Hematopoietic multipotent progenitor cell treated with erythropoietin and hydrocortisone succinate and interleukin-3 and kit ligand, for 17 days (in vitro differentiated cells): ENCODE measurements around the gene TMEM39A.
A peak's percentile ranks its signal among the peaks of the same experiment; 100 is the strongest.

Experiments
- DNase-seq: peaks from one replicate; pipeline ENCODE4 v3.0.0-alpha.2; 2015; ENCODE audit warnings: low spot score

TMEM39A gene

DNA sequence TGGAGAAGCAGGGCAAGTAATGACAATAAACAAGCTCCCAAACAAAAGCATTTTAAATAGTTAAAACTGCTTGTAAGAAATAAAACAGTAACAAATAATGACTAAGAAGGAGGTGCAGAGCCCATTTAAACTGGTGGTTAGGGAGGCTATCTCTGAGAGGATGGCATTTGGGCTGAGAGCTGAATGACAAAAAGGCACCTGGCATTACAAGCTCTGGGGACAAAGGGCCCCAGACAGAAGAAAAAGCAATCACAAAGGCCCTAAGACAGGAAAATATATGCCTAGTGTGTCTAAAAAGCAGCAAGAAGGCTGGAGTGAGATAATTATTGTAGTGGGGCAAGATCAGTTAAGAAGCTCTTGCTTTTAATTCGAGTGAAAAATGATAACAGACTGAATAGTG is 9.6 kb downstream of the TMEM39A start:
- DNase-seq: no peak

GRCh38 chr3:119444590-119444989 is 18.8 kb downstream of the TMEM39A start:
- DNase-seq: no peak

- DNase-seq: no peak
Measured at GRCh38 chr3:119443179-119443578, 20.2 kb downstream of the TMEM39A start.

- DNase-seq: no peak
Measured at GRCh38 chr3:119437691-119438258, 25.6 kb downstream of the TMEM39A start.

DNA sequence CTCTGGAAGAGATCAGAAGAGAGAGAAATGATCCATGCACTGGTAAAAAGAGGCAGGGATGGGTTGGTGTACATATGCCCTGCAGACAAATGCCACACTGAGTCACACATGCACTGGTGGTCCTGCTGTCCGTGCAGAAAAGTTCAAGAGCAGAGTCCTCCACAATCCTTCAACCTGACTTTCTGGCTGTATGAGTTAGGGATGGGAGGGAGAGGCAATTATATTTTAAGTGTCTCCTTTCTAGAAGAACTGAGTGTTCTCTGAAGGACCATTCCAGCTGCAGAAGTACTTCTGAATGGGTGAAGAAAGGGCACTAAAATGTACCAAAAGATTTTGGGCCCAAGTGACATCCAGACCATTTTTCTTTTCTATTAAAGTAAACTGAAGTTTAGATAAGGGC is 26.4 kb downstream of the TMEM39A start:
- no peak for DNase-seq

GRCh38 chr3:119434703-119435102 is 28.7 kb downstream of the TMEM39A start:
- no peak for DNase-seq

DNA sequence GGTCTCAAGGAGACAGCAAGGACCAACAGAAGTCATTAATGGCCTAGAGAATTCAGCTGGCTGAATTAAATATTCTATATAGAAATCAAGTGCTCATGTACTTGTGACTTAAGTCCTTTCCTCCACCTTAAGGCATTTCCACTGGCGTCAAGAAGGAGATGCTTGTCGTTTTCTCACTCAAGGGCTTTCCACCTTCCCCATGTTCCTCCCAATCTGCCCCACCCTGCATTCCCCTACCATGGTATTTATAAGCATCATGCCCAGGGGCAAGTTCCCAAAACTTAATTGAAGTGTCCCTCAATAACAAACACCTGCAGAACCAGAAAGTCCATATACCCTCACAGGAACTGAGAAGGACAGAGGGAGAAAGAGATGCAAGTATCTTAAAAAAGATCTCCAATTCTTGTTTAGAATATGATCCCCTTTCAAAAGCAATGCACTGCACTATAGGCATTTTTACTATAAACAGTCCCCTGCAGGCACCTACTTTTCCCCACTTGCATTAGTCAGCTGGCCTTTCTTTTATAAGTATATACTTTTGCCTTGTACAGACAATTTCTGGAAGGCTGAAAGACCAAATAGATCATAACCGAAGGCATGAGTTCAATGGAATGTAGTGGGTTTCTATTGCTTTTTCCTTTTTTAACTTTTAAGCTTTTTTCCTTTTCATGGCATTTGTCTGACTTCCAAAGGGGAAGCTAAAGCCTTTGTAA is 29.6 kb downstream of the TMEM39A start:
- DNase-seq: no peak

- no peak for DNase-seq
Measured at GRCh38 chr3:119428538-119428937, 34.9 kb downstream of the TMEM39A start.

GRCh38 chr3:119427669-119428068 is 35.7 kb downstream of the TMEM39A start:
- DNase-seq: no peak

GRCh38 chr3:119420196-119420595 is 43.2 kb downstream of the TMEM39A start:
- DNase-seq: no peak

- peak; percentile 32 for DNase-seq
Measured at GRCh38 chr3:119418641-119419040, 44.8 kb downstream of the TMEM39A start.

- peak; percentile 59 for DNase-seq
Measured at GRCh38 chr3:119417771-119418512, 45.5 kb downstream of the TMEM39A start.

DNA sequence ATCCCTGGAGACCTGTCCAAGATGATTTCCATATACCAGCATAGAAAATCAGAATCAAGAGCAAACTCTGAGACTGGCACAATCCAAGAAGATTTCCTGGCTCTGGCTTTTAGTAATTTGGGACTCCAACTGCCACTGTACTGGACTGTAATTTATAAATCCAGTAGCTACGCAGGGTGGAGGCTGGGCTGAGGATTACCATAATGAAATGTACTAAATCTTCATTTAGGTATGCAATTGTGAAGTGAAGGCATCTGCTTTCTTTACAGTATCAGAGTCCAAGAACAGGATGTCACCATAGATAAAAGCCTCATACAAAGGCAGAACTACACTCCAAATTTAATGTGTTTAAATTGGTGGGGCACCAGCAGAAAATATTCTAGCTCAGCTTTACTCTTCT is 46.5 kb downstream of the TMEM39A start:
- no peak for DNase-seq

GRCh38 chr3:119413603-119414280 is 49.7 kb downstream of the TMEM39A start:
- no peak for DNase-seq

DNA sequence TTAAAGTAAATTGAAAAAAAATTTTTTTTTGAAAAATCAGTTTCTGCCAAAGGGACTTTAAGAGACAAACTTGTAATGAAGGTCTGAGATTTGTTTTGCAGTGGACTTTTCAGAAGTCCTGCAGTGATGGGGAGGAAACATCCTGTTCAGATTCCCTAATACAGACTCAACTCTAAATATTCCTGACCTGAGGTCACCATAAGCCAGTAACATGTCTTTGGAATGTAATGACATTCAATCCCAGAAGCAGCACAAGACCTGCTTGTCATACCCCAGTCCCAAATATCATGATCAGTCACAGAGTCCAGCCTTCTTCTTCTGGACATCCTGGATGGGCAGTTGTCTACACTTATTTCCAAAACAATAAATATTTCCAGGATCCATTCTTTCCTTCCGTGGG is 53.6 kb downstream of the TMEM39A start:
- DNase-seq: no peak

DNA sequence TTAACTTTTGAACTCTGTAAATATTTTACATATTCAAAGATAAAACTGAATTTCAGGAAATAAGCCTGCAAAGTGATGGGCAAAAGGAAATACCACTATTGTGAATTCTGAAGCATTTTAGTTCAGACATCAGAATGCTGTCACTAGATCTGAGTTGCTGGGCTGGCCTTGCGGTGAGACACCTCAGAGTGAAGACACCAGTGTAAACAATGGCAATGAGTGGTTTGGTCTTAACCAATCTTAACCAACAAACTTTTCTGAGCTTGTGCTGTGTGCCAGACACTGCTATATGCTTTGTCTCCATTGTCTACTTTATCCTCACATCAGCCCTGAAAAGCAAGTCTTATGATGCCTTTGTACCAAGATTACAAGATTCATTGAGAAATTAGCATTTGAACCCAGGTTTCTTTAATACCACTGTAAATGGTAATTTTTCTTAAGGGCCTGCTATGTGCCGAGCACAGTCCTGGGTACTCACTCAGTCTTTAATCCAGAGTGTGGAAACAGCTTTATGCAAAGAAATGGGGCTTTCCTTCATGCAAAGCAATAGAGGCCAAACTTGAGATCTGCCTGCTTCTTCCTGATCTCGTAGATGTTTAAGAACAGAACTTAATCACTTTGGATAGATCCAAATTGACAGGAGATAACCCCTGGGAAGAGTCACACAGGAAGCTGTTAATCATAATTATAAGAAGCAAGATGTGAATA is 55.0 kb downstream of the TMEM39A start:
- no peak for DNase-seq

DNA sequence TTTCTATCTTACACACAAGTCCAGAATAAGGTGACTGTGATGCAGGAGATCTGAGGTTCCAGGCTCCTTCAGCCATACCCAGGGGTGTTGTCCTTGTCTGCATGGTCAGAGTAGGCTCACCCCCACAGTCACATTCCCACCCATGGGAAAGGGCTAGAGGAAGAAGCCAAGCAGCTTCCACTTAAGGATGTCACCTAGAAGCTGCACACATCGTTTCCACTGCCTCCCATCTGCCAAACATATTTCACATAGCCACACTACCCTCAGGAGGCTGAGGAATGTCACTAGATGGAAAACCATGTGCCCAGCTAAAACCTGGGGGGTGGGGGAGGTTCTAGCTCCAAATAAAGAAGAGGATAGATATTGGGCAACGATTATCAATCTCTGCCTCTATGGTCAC is 58.1 kb downstream of the TMEM39A start:
- DNase-seq: no peak

DNA sequence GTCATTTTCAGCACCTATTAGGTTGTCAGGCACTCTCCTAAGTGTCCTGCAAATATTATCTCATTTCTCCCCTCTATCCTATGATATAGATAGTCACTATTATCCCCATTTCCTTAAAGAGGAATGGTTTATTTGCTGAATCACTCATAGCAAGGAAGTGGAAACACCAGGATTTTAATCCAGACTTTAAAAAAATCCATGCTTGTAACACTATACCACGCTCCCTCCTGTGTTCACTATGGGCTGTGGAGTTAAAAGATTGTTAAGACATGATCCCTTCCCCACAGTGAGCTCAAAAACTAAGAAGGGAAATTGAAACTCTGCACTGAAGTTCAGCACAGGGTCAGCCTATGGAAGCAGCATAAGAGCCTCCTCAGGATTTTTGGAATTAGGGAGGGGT is 60.2 kb downstream of the TMEM39A start:
- DNase-seq: no peak

DNA sequence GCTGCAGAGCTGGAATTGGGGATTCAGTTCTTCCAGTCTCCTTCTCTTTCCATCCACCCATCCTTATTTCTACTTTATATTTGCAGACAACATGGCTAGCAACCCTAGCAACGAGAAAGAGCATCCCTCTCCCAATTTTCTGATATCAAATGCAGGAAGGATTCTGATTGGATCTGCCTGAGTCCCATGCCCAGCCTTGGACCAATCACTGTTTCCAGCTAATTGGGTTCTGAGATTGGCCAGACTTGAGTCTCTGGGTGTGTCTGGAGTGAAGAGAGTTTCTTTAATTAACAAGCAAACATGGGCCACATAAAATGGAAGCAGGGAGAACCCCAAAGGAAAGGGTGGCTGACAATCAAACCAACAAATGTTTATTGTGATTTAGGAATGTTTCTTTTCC is 60.6 kb downstream of the TMEM39A start:
- no peak for DNase-seq

GRCh38 chr3:119401503-119402440 is 61.6 kb downstream of the TMEM39A start:
- DNase-seq: no peak

DNA sequence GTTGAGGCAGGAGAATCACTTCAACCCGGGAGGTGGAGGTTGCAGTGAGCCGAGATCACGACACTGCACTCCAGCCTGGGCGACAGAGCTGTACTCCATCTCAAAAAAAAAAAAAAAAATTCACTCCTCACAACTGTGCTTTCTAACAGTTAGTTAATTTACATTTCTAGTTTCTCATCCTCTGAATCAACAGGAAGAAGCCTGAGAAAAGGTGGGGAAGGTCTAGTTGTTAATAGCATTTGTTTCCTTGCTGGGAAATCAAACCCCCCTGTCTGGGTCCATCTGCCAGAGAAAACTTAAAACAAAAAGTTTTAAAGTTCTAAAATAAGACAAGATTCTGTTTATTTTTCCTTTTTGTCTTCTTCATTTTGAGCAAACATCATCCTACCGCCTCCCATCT is 62.3 kb downstream of the TMEM39A start:
- no peak for DNase-seq
